ENCODE results near the gene CFAP20.

The CFAP20 gene

GRCh38 chr16:58107228-58107627 is 22.0 kb downstream of the CFAP20 start:
- Histone ChIP-seq H3K79me2 (ENCODE audit: insufficient read depth, low read length) (no peaks in the 10 kb centered on the region), H2AFZ (ENCODE audit: low read depth, low read length, severe bottlenecking) (no peak overlapping the region), H3K27me3 (ENCODE audit: low read length) (no peaks in the 10 kb centered on the region), H3K27ac (ENCODE audit: low read depth, low read length) (no peak overlapping the region), H3K4me2 (ENCODE audit: low read depth, low read length, poor library complexity, severe bottlenecking) (no peak overlapping the region), H3K4me3 (ENCODE audit: insufficient read depth, low read length, poor library complexity, severe bottlenecking) (no peak overlapping the region), H3K36me3 (ENCODE audit: low read length) (no peaks in the 10 kb centered on the region), H4K20me1 (ENCODE audit: low read depth, low read length) (no peaks in the 10 kb centered on the region), H3K9ac (ENCODE audit: low read length) (no peak overlapping the region), H3K9me2 (replicated peaks; ENCODE audit: insufficient read depth, low read length) (no peaks in the 10 kb centered on the region), H3F3A (ENCODE audit: insufficient read depth) (no peaks in the 10 kb centered on the region), H3K9me3 (ENCODE audit: insufficient read depth, low read length) (no peaks in the 10 kb centered on the region)
- TF ChIP-seq CTCF (IDR thresholded peaks at IDR 0.05; ENCODE audit: insufficient read depth, low read length, poor library complexity, severe bottlenecking) (no peak), EZH2phosphoT487 (conservative IDR thresholded peaks at IDR 0.05; ENCODE audit: low read length) (no peak)

- Histone ChIP-seq H2AFZ (ENCODE audit: low read depth, low read length, severe bottlenecking) (no peak overlapping the region), H3K27me3 (ENCODE audit: low read length) (no peaks in the 10 kb centered on the region), H3K79me2 (ENCODE audit: insufficient read depth, low read length) (no peaks in the 10 kb centered on the region), H3K9ac (ENCODE audit: low read length) (no peak overlapping the region), H3K9me3 (ENCODE audit: insufficient read depth, low read length) (no peaks in the 10 kb centered on the region), H3F3A (ENCODE audit: insufficient read depth) (no peaks in the 10 kb centered on the region), H3K4me2 (ENCODE audit: low read depth, low read length, poor library complexity, severe bottlenecking) (no peak overlapping the region), H3K27ac (ENCODE audit: low read depth, low read length) (no peak overlapping the region), H4K20me1 (ENCODE audit: low read depth, low read length) (no peaks in the 10 kb centered on the region), H3K4me3 (ENCODE audit: insufficient read depth, low read length, poor library complexity, severe bottlenecking) (no peak overlapping the region), H3K36me3 (ENCODE audit: low read length) (no peaks in the 10 kb centered on the region), H3K9me2 (replicated peaks; ENCODE audit: insufficient read depth, low read length) (no peaks in the 10 kb centered on the region)
- no peak for TF ChIP-seq CTCF (IDR thresholded peaks at IDR 0.05; ENCODE audit: insufficient read depth, low read length, poor library complexity, severe bottlenecking)
- no peak for TF ChIP-seq EZH2phosphoT487 (conservative IDR thresholded peaks at IDR 0.05; ENCODE audit: low read length)
Measured at GRCh38 chr16:58105631-58106030, 23.6 kb downstream of the CFAP20 start.

GRCh38 chr16:58102665-58103392 is 26.4 kb downstream of the CFAP20 start:
- Histone ChIP-seq H3K4me2 (ENCODE audit: low read depth, low read length, poor library complexity, severe bottlenecking) (no peak overlapping the region), H4K20me1 (ENCODE audit: low read depth, low read length) (no peaks in the 10 kb centered on the region), H3K9ac (ENCODE audit: low read length) (no peak overlapping the region), H2AFZ (ENCODE audit: low read depth, low read length, severe bottlenecking) (no peak overlapping the region), H3K36me3 (ENCODE audit: low read length) (no peaks in the 10 kb centered on the region), H3K9me2 (replicated peaks; ENCODE audit: insufficient read depth, low read length) (no peaks in the 10 kb centered on the region), H3K27ac (ENCODE audit: low read depth, low read length) (no peak overlapping the region), H3K27me3 (ENCODE audit: low read length) (no peaks in the 10 kb centered on the region), H3K9me3 (ENCODE audit: insufficient read depth, low read length) (no peaks in the 10 kb centered on the region), H3K4me3 (ENCODE audit: insufficient read depth, low read length, poor library complexity, severe bottlenecking) (no peak overlapping the region), H3K79me2 (ENCODE audit: insufficient read depth, low read length) (no peaks in the 10 kb centered on the region), H3F3A (ENCODE audit: insufficient read depth) (no peaks in the 10 kb centered on the region)
- TF ChIP-seq EZH2phosphoT487 (conservative IDR thresholded peaks at IDR 0.05; ENCODE audit: low read length) (no peak), CTCF (IDR thresholded peaks at IDR 0.05; ENCODE audit: insufficient read depth, low read length, poor library complexity, severe bottlenecking) (no peak)

Measured in SU-DHL-6 (cell line).